ENCODE results near the gene ERC2. TPM values are rescaled to one million over a fixed set of nuclear protein-coding genes. Genes with fewer than 3 reads are reported as not detected.

The ERC2 gene
- total and polyA plus RNA-seq, 2 of the 8 experiments (the other 6 are each of a cell fraction or from before 2014, with no cell fraction given) = 16.4 to 22.8 TPM

GRCh38 chr3:56157693-56158362 lies 310.4 kb downstream of the ERC2 start:
- no peak overlapping the region for H3K18ac ChIP-seq (ENCODE audit: extremely low read depth, low read length)
- no peak overlapping the region for H3K4ac ChIP-seq (replicated peaks; ENCODE audit: insufficient read length, low read depth, low read length)
- H2AFZ ChIP-seq (ENCODE audit: low read length) = no peak overlapping the region
- H3K4me3 ChIP-seq (ENCODE audit: extremely low read depth in 1 of 4, insufficient read depth in 2 of 4, low read depth in 3 of 4, low read length in 4 of 4) = no peak overlapping the region
- CTCF ChIA-PET (ENCODE audit: partially characterized antibody) = no interaction called here
- H4K91ac ChIP-seq (replicated peaks; ENCODE audit: insufficient read length, low read length) = no peak overlapping the region
- H2BK15ac ChIP-seq (ENCODE audit: low read length) = no peak overlapping the region
- no peak overlapping the region for H2BK120ac ChIP-seq (replicated peaks; ENCODE audit: low read depth, low read length)
- no peak overlapping the region for H3K14ac ChIP-seq (ENCODE audit: insufficient read length)
- DNase-seq (ENCODE audit: low read depth in 1 of 2, low spot score in 2 of 2) (no peak), FAIRE-seq (no peak)
- no peak overlapping the region for H2BK12ac ChIP-seq (ENCODE audit: low read depth, low read length)
- no peak overlapping the region for H3K56ac ChIP-seq (replicated peaks; ENCODE audit: insufficient read length, low read depth, low read length)
- POLR2A ChIA-PET (ENCODE audit: partially characterized antibody) = no interaction called here
- 0 out of 4 replicates have a peak, but pooled peaks cover 0 to 4% of the 10 kb centered on the region in 2 experiments for H3K9me3 ChIP-seq (ENCODE audit: insufficient read depth in 2 of 2, low read depth in 1 of 2, low read length in 1 of 2)
- no peak overlapping the region for H2AK5ac ChIP-seq (ENCODE audit: low read depth, low read length)
- H4K20me1 ChIP-seq (replicated peaks in 1 of 2; ENCODE audit: control insufficient read depth in 1 of 2, insufficient read depth in 2 of 2, low read length in 2 of 2) = no peaks in the 10 kb centered on the region
- H3K23me2 ChIP-seq (ENCODE audit: low read depth, low read length) = no peaks in the 10 kb centered on the region
- H3K79me2 ChIP-seq (ENCODE audit: control insufficient read depth in 1 of 2, insufficient read depth in 2 of 2, low read length in 2 of 2) = no peaks in the 10 kb centered on the region
- H3K27me3 ChIP-seq (replicated peaks in 1 of 4; ENCODE audit: control insufficient read depth in 3 of 4, extremely low read depth in 1 of 4, insufficient read depth in 3 of 4, low read length in 3 of 4) = no peaks in the 10 kb centered on the region
- no peak overlapping the region for H3K9ac ChIP-seq (replicated peaks in 1 of 4; ENCODE audit: extremely low read depth in 1 of 4, low read depth in 3 of 4, low read length in 3 of 4)
- WGBS, 2 experiments (ENCODE audit: extremely low coverage in 1 of 2, insufficient coverage in 1 of 2, insufficient read length in 1 of 2, insufficient replicate concordance in 2 of 2, low coverage in 1 of 2, low lambda C conversion rate in 2 of 2, missing lambda C conversion rate in 1 of 2) = 93% methylated on average over 3 of the region's 3 CpGs; no CpG with 5 or more reads in 1 of the 2 experiments
- no peak overlapping the region for H2BK5ac ChIP-seq (ENCODE audit: low read depth, low read length)
- H3K36me3 ChIP-seq (ENCODE audit: control insufficient read depth in 2 of 4, insufficient read depth in 4 of 4, low read length in 3 of 4) = no peaks in the 10 kb centered on the region
- H3K4me2 ChIP-seq (ENCODE audit: insufficient read depth in 1 of 2, low read depth in 2 of 2, low read length in 2 of 2) = no peak overlapping the region
- H3K23ac ChIP-seq (ENCODE audit: insufficient read length) = no peak overlapping the region
- H3K79me1 ChIP-seq (ENCODE audit: low read depth, low read length) = no peaks in the 10 kb centered on the region
- no peak overlapping the region for H4K5ac ChIP-seq (ENCODE audit: insufficient read length, low read depth, low read length)
- H3K4me1 ChIP-seq (replicated peaks in 1 of 4; ENCODE audit: control insufficient read depth in 3 of 4, insufficient read depth in 4 of 4, low read length in 3 of 4) = peaks cover 0 to 7% (median 3%) of the 10 kb centered on the region in 4 experiments; a peak in 3 of 7 replicates
- H4K8ac ChIP-seq (ENCODE audit: extremely low read depth, insufficient read depth, low read length) = no peak overlapping the region
- no peak overlapping the region for H3K27ac ChIP-seq (ENCODE audit: low read depth, low read length)
- no peak overlapping the region for H2BK20ac ChIP-seq (ENCODE audit: low read length)
- no peak for TF ChIP-seq ZNF274 (IDR thresholded peaks at IDR 0.05; ENCODE audit: borderline replicate concordance, extremely low read depth, low read length)
- TF ChIP-seq BACH1 (IDR thresholded peaks at IDR 0.05; ENCODE audit: low read length) = no peak
- TF ChIP-seq ATF3 (IDR thresholded peaks at IDR 0.05; ENCODE audit: insufficient read depth, low read depth, low read length) = no peak
- no peak for TF ChIP-seq KDM4A (IDR thresholded peaks at IDR 0.05; ENCODE audit: low read depth, low read length, severe bottlenecking)
- TF ChIP-seq CREB1 (IDR thresholded peaks at IDR 0.05) = no peak
- TF ChIP-seq SIX5 (IDR thresholded peaks at IDR 0.05; ENCODE audit: low read depth, low read length) = no peak
- no peak for TF ChIP-seq FOSL1 (IDR thresholded peaks at IDR 0.05; ENCODE audit: insufficient read depth, low read depth, low read length)
- no peak for TF ChIP-seq CHD1 (IDR thresholded peaks at IDR 0.05; ENCODE audit: low read depth, low read length)
- no peak for TF ChIP-seq CHD2 (IDR thresholded peaks at IDR 0.05; ENCODE audit: low read length)
- no peak for TF ChIP-seq SIRT6 (IDR thresholded peaks at IDR 0.05; ENCODE audit: low read length)
- no peak for TF ChIP-seq EP300 (IDR thresholded peaks at IDR 0.05; ENCODE audit: borderline replicate concordance in 1 of 2, low read depth in 2 of 2, low read length in 2 of 2)
- TF ChIP-seq NANOG (IDR thresholded peaks at IDR 0.05; ENCODE audit: insufficient read depth, low read depth, low read length, poor library complexity, severe bottlenecking) = no peak
- no peak for TF ChIP-seq YY1 (IDR thresholded peaks at IDR 0.05; ENCODE audit: low read depth, low read length)

All from H1 (cell line).